GM12892 (cell line): ENCODE data around the gene ATG3. TPM values are rescaled to one million over a fixed set of nuclear protein-coding genes. Genes with fewer than 3 reads are reported as not detected.

ENCODE experiments used
- DNase-seq: peaks from one replicate; pipeline ENCODE4 v3.0.0; 2011; ENCODE audit not compliant: insufficient read length
- FAIRE-seq: peaks from 2 replicates; lab custom pipeline; 2011; peaks lifted over from hg19 to GRCh38; lab: Jason Lieb, UNC
- POLR2A ChIP-seq: IDR thresholded peaks from 2 replicates; pipeline ENCODE4 v1.6.1; 2011; ENCODE audit warnings: low read depth, low read length, control low read depth
- POLR2AphosphoS5 ChIP-seq: IDR thresholded peaks from 2 replicates; pipeline ENCODE4 v1.6.1; 2011; ENCODE audit warnings: low read depth, low read length, control low read depth
- TAF1 ChIP-seq: IDR thresholded peaks from 2 replicates; pipeline ENCODE4 v1.6.1; 2011; ENCODE audit warnings: low read depth, mild to moderate bottlenecking, control low read depth, low read length, borderline replicate concordance
- polyA plus RNA-seq: library from polyadenylated mRNA; unstranded; fragments of >200 nt; gene quantifications from one replicate; pipeline ENCODE4 v1.2.1, GENCODE V29; 2012; ENCODE audit warnings: missing spikeins, inconsistent platforms; ENCODE audit not compliant: missing spikeins

Gene ATG3
- polyA plus RNA-seq: 47.1 TPM

DNA sequence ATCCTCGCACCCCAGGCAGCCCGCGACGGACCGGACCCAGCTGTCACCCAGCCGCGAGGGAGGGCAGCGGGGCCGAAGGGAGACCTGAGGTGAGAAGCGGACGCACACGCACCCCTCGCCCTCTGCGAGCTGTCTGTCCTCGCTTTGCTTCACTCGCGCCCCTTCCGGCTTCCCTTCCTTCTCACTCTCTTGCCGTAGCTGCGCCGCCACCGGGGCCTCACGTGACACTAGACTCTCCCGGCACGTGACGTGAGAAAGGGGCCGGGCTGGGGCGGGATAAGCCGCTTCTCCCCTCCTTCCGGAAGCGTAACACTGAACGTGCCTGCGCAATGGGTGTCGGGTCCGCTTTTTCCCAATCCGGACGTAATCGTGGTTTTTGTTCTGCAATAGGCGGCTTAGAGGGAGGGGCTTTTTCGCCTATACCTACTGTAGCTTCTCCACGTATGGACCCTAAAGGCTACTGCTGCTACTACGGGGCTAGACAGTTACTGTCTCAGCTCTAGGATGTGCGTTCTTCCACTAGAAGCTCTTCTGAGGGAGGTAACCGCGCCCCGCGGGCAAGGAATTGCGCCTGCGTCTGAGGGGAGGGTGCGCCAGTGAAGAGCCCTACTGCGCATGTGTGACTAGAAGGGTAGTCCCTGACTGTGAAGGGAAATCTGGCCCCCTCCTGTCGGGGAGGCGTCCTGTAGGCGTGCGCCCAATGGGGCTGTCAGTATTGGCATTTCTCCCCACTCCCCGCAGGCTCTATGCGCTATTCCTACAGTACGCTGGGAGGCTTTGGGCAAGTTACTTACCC lies at the start of gene ATG3, which contains the start of gene SLC35A5:
ATG3 (minus strand) TSS at position 229 of the 796 bp plus-strand sequence. CDS start 434 bp downstream, outside the sequence.
SLC35A5 (plus strand) TSS at position 312 of the 796 bp plus-strand sequence. CDS start 1,359 bp downstream, outside the sequence.
- DNase-seq: peak; percentile 69
- TF ChIP-seq TAF1: peak; percentile 47; the same call in 1 of the 2 replicates
- TF ChIP-seq POLR2A: peak; percentile 82
- peak; percentile 84 for TF ChIP-seq POLR2AphosphoS5
- FAIRE-seq: peak; percentile 99

DNA sequence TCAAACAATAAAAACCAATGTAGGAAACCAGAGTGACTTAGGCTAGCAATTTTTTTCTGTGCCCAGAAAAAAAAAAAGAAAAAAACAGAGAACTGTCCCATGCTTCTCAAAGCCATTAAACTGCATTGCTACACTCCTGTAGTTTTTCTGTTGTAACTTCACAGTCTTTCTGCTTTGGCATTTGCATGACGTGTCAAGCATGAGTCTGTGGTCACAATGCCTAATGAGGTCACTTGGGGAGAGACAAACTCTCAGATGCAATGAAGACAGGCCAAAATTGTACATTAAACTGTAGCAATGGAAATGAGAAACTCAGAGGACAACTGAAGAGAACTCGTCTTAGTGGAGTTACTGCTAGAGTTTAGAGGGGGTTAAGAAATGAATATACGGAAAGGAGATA lies 48.4 kb upstream of the ATG3 start:
- no peak for DNase-seq
- TF ChIP-seq POLR2AphosphoS5 (no peak), TAF1 (no peak), POLR2A (no peak)
- FAIRE-seq: no peak

DNA sequence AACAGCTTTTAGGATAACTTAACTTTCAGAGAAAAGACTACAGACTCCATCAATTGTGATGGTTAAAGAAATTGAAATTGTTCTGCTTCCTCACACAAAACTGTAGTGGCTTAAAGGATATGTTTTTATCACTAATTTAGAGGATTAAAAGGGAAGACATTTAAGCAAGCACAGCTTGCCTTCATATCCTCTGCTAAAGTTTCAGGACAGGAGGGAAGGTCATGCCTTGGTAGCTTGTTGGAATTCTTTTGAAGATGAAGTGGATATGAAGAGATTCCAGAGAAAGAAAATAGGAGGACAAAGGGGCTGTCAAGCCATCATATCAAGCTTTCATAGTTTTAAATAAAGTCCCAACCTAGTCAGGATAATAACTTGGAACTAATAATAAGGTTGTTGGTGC lies 46.1 kb upstream of the ATG3 start:
- DNase-seq: no peak
- TF ChIP-seq POLR2A: no peak
- no peak for TF ChIP-seq TAF1
- no peak for TF ChIP-seq POLR2AphosphoS5
- no peak for FAIRE-seq

DNA sequence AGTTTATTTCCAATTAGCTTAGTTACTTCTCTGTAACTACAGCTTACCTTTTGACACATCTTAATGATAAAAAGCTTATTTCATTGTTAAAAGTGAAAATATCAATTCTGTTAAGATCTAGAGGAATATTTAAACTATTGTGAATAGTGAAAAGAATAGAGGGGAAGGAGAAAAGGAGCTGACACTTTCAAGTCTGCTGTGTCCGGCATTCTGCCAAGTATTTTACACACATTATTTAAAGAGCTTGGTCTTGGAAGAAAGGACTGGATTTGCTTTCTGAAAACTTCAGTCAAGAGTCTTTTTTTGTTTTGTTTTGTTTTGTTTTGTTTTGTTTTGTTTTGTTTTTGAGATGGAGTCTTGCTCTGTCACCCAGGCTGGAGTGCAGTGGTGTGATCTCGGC lies 44.3 kb upstream of the ATG3 start:
- DNase-seq: no peak
- TF ChIP-seq POLR2A: no peak
- TF ChIP-seq POLR2AphosphoS5: no peak
- TF ChIP-seq TAF1: no peak
- FAIRE-seq: no peak

DNA sequence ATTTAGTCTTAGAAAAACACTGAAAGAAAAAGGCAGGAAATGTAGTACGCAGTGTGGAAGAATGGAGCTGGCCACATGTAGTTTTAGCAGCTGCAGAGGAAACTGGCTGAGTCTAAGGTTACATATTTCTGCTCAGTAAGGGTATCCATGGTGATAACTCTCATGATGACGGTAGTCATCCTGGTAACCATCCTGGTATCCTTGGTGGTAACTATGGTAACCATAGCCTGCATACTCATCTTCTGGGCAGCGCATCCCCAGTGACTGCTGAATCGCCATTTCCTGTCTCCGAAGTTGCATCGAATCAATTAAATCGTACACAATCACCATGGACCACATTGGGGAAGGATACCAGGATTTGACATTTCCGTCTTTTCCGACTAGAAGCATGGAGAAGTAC lies 43.5 kb upstream of the ATG3 start:
- FAIRE-seq (peak; percentile 9), DNase-seq (no peak)
- TF ChIP-seq POLR2AphosphoS5 (no peak), POLR2A (no peak), TAF1 (no peak)

DNA sequence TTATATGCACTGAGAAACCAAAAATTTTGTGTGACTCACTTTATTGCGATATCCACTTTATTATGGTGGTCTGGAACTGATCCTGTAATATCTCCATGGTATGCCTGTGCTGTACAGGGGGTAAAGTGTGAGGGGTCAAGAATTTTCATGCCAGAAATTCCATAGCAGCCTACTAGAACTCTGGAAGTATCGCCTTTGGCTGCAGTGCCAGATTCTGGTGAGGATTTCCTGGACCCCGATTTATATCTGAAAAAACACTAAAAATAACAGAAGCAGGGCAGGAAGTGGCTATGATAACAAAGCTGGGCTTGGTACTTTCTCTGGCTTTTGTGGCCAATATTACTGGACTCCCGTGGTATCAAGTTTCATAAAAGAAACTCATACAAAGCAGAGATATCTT lies 42.8 kb upstream of the ATG3 start:
- TF ChIP-seq POLR2AphosphoS5 (no peak), POLR2A (no peak), TAF1 (no peak)
- no peak for DNase-seq
- no peak for FAIRE-seq

DNA sequence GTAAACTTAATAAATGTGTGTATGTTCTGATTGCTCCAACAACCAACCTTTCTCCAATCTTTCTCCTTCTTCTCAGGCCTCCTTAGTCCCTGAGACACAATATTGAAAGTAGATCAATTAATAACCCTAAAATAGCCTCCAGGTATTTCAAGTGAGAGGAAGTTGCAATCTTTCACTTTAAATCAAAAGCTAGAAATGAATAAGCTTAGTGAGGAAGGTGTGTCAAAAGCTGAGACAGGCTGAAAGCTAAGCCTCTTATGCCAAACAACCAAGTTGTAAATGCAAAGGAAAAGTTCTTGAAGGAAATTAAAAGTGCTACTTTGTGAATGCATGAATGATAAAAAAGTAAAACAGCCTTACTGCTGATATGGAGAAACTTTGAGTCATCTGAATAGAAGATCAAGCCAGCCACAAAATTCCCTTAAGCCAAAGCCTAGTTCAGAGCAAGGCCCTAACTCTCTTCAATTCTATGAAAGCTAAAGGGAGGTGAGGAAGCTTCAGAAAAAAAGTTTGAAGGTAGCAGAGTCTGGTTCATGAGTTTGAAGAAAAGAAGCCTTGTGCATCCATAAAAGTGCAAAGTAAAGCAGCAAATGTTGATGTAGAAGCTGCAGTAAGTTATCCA lies 40.6 kb upstream of the ATG3 start:
- no peak for TF ChIP-seq POLR2A
- TF ChIP-seq TAF1: no peak
- TF ChIP-seq POLR2AphosphoS5: no peak
- peak; percentile 71 for FAIRE-seq
- no peak for DNase-seq

DNA sequence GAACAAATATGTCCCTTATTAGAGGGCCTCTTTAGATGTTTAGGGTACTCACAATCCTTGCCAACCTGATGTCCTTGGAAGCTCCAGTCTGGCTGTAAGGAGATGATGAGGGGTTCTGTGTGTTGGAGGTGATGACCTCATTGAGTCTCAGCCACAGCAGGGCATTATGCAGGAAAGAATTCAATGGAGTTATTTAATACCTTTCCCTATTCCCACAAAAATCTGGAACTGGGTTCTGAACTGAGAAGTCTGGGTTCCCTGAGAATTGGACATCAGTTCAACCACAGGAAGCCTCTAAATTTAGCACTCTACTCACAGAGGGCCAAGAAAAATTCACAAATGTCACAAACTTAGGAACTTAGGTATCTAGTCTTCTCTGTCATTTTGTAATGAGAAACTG lies 37.0 kb upstream of the ATG3 start:
- DNase-seq (no peak), FAIRE-seq (no peak)
- TF ChIP-seq POLR2A (no peak), POLR2AphosphoS5 (no peak), TAF1 (no peak)

DNA sequence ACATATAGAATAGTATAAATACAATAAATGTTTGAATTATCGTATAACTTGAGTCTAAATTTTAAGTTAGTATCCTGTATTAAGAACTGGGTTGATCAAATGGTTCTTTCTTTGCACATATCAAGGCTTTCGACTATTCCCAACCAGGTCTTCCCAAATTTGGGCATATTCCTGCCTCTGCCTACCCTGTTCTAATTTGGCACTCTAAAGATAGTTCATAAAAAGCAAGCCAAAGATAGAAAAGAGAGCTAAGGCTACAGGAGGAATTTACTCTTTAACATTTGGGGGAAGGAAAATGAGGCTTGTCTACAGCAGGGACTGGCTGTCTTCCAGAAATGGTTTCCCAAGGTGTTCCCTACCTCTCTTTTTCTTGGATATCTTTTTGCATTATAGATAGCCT lies 36.2 kb upstream of the ATG3 start:
- no peak for TF ChIP-seq POLR2AphosphoS5
- no peak for TF ChIP-seq POLR2A
- no peak for TF ChIP-seq TAF1
- no peak for DNase-seq
- FAIRE-seq: no peak

DNA sequence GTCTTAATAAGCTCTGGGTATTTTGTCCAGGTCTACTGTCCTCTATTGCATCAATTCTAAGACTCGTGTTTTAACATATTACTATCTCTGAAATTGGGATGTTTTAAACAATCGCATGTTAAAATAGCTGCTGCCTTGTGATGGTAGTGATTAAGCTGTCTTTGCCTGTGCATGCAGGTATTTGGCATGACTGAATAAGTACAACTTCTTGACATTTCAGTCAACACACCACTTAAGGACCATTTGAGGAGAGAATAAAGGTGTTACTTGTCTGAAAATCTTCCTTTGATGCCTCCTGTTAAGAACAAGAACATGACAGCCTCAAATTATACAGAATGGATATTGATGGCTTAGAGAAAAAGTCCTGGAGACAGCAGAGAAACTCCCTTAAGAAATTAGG lies 33.1 kb upstream of the ATG3 start:
- DNase-seq (no peak), FAIRE-seq (peak; percentile 42)
- no peak for TF ChIP-seq POLR2AphosphoS5
- no peak for TF ChIP-seq POLR2A
- TF ChIP-seq TAF1: no peak

DNA sequence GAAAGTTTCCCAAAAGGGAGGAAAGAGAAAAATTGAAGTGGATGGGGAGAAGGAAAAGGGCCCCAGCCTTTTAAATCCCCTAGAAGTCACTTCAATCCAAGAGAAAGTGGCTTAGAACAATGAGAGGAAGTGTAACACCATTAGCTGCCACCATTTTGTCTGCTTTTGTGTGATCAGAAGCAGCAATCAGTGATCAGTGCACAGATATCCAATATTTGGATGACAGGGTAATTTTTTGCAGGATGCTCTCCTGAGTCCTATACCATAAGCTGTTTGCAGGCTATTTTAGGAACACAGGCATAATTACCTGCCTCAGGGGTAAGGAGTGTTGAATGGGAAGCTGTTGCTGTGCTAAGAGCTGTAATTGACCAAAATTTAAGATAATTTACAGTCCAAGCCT lies 31.5 kb upstream of the ATG3 start:
- FAIRE-seq: no peak
- no peak for DNase-seq
- TF ChIP-seq POLR2AphosphoS5 (no peak), TAF1 (no peak), POLR2A (no peak)

DNA sequence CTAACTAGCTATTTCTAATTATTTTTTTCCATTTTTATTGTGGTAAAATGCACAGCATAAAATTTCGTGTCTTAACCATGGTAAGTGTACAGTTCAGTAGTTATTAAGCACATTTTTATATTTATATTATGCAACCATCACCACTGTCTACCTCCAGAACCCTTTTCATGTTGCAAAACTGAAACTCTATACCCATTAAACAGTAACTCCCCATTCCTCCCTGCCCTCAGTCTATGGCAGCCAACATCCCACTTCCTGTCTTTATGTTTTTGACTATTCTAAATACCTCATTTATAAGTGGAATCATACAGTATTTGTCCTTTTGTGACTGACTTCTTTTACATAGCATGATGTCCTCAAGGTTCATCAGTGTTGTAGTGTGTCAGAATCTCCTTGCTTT lies 25.6 kb upstream of the ATG3 start:
- no peak for FAIRE-seq

More for the DNA sequence above, 25.6 kb upstream of the ATG3 start:
- no peak for DNase-seq
- TF ChIP-seq POLR2A: no peak
- TF ChIP-seq TAF1: no peak
- TF ChIP-seq POLR2AphosphoS5: no peak
